Activated CD8-positive, alpha-beta T cell treated with anti-CD3 and anti-CD28 coated beads, Interleukin-2, amount 10 ng/mL, durations not matched to agents 7 days and 5 days (primary cell): ENCODE results near the gene SLC30A5. TPM values are rescaled to one million over a fixed set of nuclear protein-coding genes. Genes with fewer than 3 reads are reported as not detected.
"Not testable (repeated sequence)": the region's sequence is repeated elsewhere in the genome, so short reads cannot be mapped to it uniquely, and the experiment has no call there.

Source experiments
- ATAC-seq: fragments of 150-1000 bp; cut with Tn5 transposase; one replicate; pipeline ENCODE4 v1.10.0; 2021; ENCODE audit warnings: moderate library complexity
- CTCF ChIA-PET: fragments of 350-600 bp; sonication (Branson Sonifier 250); formaldehyde crosslinking; loops from one replicate; lab custom pipeline; 2021; ENCODE audit warnings: antibody characterized with exemption; lab: Charles Lee
- POLR2A ChIA-PET: fragments of 350-600 bp; sonication (Branson Sonifier 250); formaldehyde crosslinking; loops from one replicate; lab custom pipeline; 2021; ENCODE audit warnings: antibody characterized with exemption; lab: Charles Lee
- DNase-seq: peaks from one replicate; pipeline ENCODE4 v3.0.0-alpha.2; 2020
- H3K27ac Mint-ChIP-seq: one replicate; pipeline ENCODE4 v1.8.0; 2021; ENCODE audit warnings: mild to moderate bottlenecking, mixed read lengths
- H3K27me3 Mint-ChIP-seq: one replicate; pipeline ENCODE4 v1.8.0; 2021; ENCODE audit warnings: low read depth, mixed read lengths
- H3K36me3 Mint-ChIP-seq: one replicate; pipeline ENCODE4 v1.8.0; 2021; ENCODE audit warnings: low read depth, mixed read lengths
- H3K4me1 Mint-ChIP-seq: one replicate; pipeline ENCODE4 v1.8.0; 2021; ENCODE audit warnings: low read depth, mixed read lengths
- H3K4me3 Mint-ChIP-seq: one replicate; pipeline ENCODE4 v1.8.0; 2021; ENCODE audit warnings: mild to moderate bottlenecking, mixed read lengths
- H3K9me3 Mint-ChIP-seq: one replicate; pipeline ENCODE4 v1.8.0; 2022; ENCODE audit warnings: mixed read lengths; ENCODE audit not compliant: insufficient read depth
- total RNA-seq, 2 experiments: library from RNA; stranded (reverse); gene quantifications; one replicate each; pipeline ENCODE4 v1.2.3, GENCODE V29; 2021

The SLC30A5 gene
- 10 to 100 TPM; 32.7 to 33.6 TPM for total RNA-seq

DNA sequence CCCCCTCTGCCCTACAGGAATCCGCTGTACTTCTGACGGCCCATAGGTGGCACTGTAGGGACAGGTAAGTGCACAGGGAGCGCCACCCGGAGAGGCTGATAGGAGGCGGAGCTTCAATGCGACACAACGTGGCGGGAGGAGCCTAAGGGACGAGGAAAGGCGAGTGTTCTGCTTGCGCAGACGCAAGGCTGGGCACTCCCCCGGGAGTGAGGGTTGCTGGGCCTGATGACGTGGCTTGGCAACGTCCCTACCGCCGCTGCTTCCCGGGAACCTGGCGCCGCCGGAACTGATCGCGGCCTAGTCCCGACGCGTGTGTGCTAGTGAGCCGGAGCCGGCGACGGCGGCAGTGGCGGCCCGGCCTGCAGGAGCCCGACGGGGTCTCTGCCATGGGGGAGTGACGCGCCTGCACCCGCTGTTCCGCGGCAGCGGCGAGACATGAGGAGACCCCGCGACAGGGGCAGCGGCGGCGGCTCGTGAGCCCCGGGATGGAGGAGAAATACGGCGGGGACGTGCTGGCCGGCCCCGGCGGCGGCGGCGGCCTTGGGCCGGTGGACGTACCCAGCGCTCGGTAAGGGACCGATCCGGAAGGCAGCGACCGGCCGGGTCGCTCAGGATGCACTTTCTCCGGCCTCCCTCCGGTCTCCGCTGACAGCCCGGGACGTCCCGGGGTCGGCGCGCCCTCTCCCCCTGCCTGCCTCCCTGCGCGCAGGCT is at the start of gene SLC30A5:
TSS of gene SLC30A5 (plus strand) at position 244 of the 712 bp plus-strand sequence. CDS start at position 486, 242 bp downstream.
- Mint-ChIP-seq H3K27ac (peak within 1 kb of the TSS; percentile 93), H3K36me3 (peaks cover 21% of the 10 kb centered on the region), H3K27me3 (no peaks in the 10 kb centered on the region), H3K4me1 (peaks cover 30% of the 10 kb centered on the region), H3K9me3 (no peaks in the 10 kb centered on the region), H3K4me3 (peak within 1 kb of the TSS; percentile 91)
- DNase-seq, result peak; percentile 100
- ChIA-PET CTCF (interaction anchor here (0.5 to 2.5 kb wide), 43 partner anchors 10 to 310 kb away, joined by 3 to 49 read pairs (median 4); partner anchors contain the start of genes AK6, CCDC125, CCNB1 and CENPH), POLR2A (interaction anchor here (0.7 to 2.0 kb wide), 6 partner anchors 9 to 285 kb away, joined by 3 to 14 read pairs (median 4); partner anchors contain the start of genes CCNB1 and CENPH)
- ATAC-seq, result peak; percentile 99

DNA sequence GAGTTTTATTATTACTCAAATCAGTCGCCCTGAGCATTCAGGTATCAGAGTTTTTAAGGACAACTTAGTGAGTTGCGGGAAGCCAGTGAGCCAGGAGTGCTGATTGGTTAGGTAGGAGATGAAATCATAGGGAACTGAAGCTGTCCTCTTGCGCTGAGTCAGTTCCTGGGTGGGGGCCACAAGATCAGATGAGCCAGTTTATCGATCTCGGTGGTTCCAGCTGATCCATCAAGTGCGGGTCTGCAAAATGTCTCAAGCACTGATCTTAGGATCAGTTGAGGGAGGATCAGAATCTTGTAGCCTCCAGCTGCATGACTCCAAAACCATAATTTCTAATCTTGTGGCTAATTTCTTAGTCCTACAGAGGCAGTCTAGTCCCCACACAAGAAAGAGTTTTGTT is 48.6 kb upstream of the SLC30A5 start:
- H3K36me3 Mint-ChIP-seq, POLR2A ChIA-PET, H3K4me3 Mint-ChIP-seq, H3K27ac Mint-ChIP-seq, H3K9me3 Mint-ChIP-seq, DNase-seq, H3K27me3 Mint-ChIP-seq, ATAC-seq: not testable (repeated sequence)
- CTCF ChIA-PET, result interaction anchor here (1.1 to 1.4 kb wide), 3 partner anchors 11 to 289 kb away, joined by 3 to 7 read pairs (median 4); partner anchors contain the start of gene SLC30A5
- peaks cover 11% of the 10 kb centered on the region for H3K4me1 Mint-ChIP-seq

DNA sequence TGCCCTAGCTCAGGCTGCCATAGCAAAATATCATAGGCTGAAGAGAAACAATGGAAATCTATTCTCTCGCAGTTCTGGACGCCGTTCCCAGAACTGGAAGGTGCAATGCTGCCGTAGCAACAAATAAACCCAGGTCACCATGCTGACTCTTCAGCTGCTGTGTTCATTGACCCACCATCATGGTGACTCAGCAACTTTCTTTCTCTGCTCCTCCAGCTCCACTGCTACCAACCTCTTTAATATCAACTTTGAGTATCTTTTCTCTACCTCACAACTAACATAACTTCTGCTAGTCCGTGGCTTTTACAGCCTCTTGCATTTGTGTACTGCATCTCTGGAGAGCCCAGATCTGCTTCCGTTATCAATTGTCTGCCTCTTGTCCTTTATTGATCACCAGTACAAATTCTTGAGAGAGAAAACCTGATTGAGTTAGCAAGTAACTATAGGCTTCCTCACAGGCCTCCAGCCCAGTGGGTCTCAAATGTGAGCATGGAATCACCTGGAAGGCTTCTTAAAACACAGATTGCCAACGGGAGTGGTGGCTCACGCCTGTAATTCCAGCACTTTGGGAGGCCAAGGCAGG is 47.3 kb upstream of the SLC30A5 start:
- no peak overlapping the region for H3K4me3 Mint-ChIP-seq
- POLR2A ChIA-PET, result no interaction called here
- no peak for ATAC-seq
- no peak overlapping the region for H3K27ac Mint-ChIP-seq
- CTCF ChIA-PET, result no interaction called here
- H3K36me3 Mint-ChIP-seq, result no peaks in the 10 kb centered on the region
- peaks cover 11% of the 10 kb centered on the region for H3K4me1 Mint-ChIP-seq
- peaks cover 3% of the 10 kb centered on the region for H3K27me3 Mint-ChIP-seq
- H3K9me3 Mint-ChIP-seq, result no peaks in the 10 kb centered on the region
- DNase-seq, result no peak

DNA sequence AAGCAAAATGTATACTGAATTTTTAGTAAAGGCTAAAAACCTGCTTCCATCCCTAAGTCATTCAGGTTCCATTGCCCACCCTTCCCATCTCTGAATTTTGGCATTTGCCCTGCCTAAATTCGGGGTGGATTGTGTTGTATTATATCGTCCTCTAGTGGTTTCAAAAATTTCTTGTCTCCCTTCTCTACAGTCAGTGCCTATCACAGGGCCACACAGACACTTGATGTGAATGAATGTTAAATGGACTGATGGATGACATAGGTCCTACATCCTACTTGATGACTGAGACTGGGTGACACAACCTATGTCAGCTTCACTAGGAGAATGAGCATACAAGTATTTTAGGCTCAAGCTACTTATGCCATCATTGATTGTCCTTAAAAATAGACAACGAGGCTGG is 45.6 kb upstream of the SLC30A5 start:
- no peaks in the 10 kb centered on the region for H3K9me3 Mint-ChIP-seq
- no peak for DNase-seq
- CTCF ChIA-PET, result interaction anchor here (0.6 to 1.3 kb wide), 3 partner anchors 37 to 607 kb away, joined by 3 read pairs; partner anchors contain the start of gene SLC30A5
- no peaks in the 10 kb centered on the region for H3K36me3 Mint-ChIP-seq
- H3K27ac Mint-ChIP-seq, result no peak overlapping the region
- POLR2A ChIA-PET, result no interaction called here
- no peak for ATAC-seq
- no peak overlapping the region for H3K4me3 Mint-ChIP-seq
- H3K4me1 Mint-ChIP-seq, result peaks cover 11% of the 10 kb centered on the region
- peaks cover 3% of the 10 kb centered on the region for H3K27me3 Mint-ChIP-seq

DNA sequence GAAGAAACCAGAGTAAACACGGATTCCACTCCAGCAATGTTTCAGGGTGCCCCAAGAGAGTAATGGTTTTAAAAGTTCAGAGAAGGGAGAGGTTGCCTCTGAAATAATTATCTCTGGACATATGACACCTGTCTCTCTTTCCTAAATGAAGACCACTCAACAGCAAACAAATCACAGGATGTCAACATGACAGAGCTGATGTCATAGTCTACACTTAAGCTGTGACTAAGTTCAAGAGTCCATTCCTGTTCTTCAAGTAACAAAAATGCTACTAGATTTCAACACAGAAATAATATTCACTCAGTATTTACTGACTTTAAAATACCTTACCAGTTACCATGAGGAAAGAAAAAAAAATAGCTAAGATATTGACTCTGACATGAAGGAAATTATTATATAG is 44.7 kb upstream of the SLC30A5 start:
- Mint-ChIP-seq H3K36me3 (no peaks in the 10 kb centered on the region), H3K9me3 (no peaks in the 10 kb centered on the region), H3K27ac (no peak overlapping the region), H3K4me1 (peaks cover 5% of the 10 kb centered on the region), H3K27me3 (peaks cover 3% of the 10 kb centered on the region), H3K4me3 (no peak overlapping the region)
- POLR2A ChIA-PET, result no interaction called here
- ATAC-seq (no peak), DNase-seq (no peak)
- CTCF ChIA-PET, result interaction anchor here (1.3 to 1.8 kb wide), 2 partner anchors 36 to 44 kb away, joined by 3 to 8 read pairs; partner anchors contain the start of gene SLC30A5

DNA sequence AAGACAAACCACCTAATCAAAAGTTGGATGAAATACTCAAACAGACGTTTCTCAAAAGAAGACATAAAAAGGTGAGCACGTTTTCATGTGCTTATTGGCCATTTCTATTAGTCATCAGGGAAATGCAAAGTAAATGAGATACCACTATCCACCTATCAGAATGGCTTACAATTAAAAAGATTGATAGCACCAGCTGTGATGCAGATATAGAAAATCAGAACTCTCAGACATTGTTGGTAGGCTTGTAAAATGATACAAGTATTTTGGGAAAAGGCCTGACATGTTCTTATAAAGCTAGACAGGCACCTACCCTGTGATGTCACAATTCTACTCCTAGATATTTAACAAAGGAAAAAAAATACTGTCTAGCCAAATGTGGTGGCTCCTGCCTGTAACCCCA is 44.0 kb upstream of the SLC30A5 start:
- Mint-ChIP-seq H3K4me3 (no peak overlapping the region), H3K27ac (no peak overlapping the region), H3K4me1 (peaks cover 5% of the 10 kb centered on the region), H3K36me3 (no peaks in the 10 kb centered on the region), H3K9me3 (no peaks in the 10 kb centered on the region), H3K27me3 (peaks cover 3% of the 10 kb centered on the region)
- DNase-seq (no peak), ATAC-seq (no peak)
- CTCF ChIA-PET, result interaction anchor here (1.8 kb wide), 1 partner anchor 44 kb away, joined by 8 read pairs; the partner anchor contains the start of gene SLC30A5
- POLR2A ChIA-PET, result no interaction called here

DNA sequence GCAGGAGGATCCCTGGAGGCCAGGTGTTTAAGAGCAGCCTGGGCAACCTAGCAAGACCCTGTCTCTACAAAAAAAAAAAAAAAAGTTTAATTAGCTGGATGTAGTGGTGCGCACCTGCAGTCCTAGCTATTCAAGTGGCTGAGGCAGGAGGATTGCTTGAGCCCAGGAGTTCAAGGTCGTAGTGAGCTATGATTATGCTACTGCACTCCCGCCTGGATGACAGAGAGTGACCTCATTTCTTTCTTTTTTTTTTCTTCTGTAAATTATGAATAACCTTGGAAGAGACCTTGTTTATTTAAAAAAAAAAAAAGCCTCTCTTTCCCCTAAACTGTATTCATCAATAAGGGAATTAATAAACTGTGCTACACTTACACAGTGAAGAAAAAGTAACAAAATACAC is 43.6 kb upstream of the SLC30A5 start:
- H3K27ac Mint-ChIP-seq, result no peak overlapping the region
- H3K4me3 Mint-ChIP-seq, result no peak overlapping the region
- H3K9me3 Mint-ChIP-seq, result no peaks in the 10 kb centered on the region
- CTCF ChIA-PET, result interaction anchor here (1.8 kb wide), 1 partner anchor 43 kb away, joined by 8 read pairs; the partner anchor contains the start of gene SLC30A5
- DNase-seq (no peak), ATAC-seq (no peak)
- H3K4me1 Mint-ChIP-seq, result peaks cover 5% of the 10 kb centered on the region
- no peaks in the 10 kb centered on the region for H3K36me3 Mint-ChIP-seq
- POLR2A ChIA-PET, result no interaction called here
- H3K27me3 Mint-ChIP-seq, result peaks cover 3% of the 10 kb centered on the region

DNA sequence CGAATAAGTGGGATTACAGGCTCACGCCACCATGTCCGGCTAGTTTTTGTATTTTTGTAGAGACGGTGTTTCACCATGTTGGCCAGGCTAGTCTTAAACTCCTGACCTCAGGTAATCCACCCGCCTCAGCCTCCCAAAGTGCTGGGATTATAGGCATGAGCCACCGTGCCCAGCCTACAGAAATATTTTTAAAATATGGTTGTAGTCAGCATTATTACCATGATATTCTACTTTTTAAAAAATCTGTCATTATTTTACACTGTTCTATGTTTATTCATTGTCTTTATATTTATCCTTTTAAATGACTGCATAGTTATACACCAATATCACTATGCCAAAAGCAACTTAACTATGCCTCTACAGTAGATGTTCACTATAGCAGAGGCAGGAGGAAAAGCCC is 41.6 kb upstream of the SLC30A5 start:
- Mint-ChIP-seq H3K9me3 (no peaks in the 10 kb centered on the region), H3K27me3 (peaks cover 3% of the 10 kb centered on the region), H3K4me1 (no peaks in the 10 kb centered on the region), H3K36me3 (no peaks in the 10 kb centered on the region), H3K4me3 (no peak overlapping the region), H3K27ac (no peak overlapping the region)
- ChIA-PET CTCF (no interaction called here), POLR2A (no interaction called here)
- ATAC-seq (no peak), DNase-seq (no peak)

DNA sequence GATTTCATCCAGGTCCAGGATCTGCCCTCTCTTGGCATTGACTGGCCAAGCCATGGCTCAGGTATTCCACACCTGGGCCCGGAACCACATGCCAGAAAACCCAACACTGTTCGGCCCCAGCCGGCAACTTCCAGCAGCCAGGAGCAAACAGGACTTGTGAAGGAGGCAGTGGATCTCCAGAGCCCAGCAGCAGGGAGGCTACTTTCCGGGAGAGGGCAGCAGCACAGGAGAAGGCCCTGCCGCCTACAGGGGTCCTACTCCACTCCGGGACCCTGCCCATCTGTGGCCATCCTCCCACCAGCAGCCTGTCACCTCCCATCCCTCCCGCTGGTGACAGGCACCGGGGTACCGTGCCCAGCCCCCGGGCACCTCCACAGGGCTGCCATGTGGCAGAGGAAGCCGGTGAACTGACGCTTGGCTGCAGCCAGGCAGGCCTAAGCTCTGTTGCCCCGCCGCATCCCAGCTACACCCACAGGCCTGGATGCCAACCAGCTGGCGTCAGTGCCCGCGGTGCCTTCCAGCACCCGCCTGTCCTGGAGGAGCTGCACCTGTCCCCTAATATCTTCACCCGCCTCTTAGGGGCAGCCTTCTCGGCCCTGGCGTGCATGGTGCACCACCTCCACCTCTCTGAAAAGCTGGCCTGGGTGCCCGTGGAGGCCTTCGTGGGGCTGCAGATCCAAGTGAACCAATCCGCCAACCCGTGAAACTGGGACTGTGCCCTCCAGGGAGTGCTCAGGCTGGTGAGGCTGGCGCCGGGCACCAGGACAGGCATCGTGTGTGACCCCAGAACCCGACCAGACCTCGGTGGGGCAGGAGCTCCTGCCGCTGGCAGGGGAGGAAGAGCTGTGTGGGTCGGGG is 18.9 kb upstream of the SLC30A5 start:
- no peaks in the 10 kb centered on the region for H3K36me3 Mint-ChIP-seq
- ChIA-PET POLR2A (no interaction called here), CTCF (no interaction called here)
- no peak for ATAC-seq
- H3K27ac Mint-ChIP-seq, result no peak overlapping the region
- H3K4me1 Mint-ChIP-seq, result peaks cover 5% of the 10 kb centered on the region
- no peak overlapping the region for H3K4me3 Mint-ChIP-seq
- no peaks in the 10 kb centered on the region for H3K9me3 Mint-ChIP-seq
- H3K27me3 Mint-ChIP-seq, result peaks cover 1% of the 10 kb centered on the region
- no peak for DNase-seq

DNA sequence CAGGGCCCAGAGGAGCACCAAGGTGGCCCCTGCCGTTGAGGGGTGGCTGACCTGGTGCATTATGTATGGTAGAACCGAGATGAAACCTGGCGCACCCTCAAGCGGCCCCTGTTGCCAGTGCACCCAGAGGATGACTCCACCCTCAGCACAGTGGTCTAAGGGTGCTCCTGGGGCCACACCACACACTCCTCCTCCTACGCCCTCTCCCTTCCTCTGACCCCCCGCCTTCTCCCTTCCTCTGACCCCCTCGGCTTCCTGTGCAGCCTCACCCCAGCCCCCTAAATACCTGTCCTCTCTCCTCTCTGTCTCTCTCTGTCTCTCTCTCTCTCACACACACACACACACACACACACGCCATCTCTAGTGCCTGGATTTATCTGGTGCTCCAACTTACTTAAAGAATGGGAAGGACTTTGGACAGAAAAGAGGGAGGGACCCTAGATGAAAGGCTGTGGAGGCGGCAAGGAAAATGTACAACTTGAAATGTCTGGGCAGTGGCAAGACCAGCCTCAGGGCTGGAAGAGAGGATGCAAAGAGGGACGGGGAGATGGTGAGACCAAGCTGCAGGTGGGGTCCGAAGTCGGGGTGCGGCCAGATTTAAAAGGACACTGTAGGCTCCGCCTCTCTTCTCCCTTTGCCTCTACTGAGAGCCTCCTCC is 18.2 kb upstream of the SLC30A5 start:
- H3K36me3 Mint-ChIP-seq, result no peaks in the 10 kb centered on the region
- ATAC-seq (no peak), DNase-seq (no peak)
- no peak overlapping the region for H3K4me3 Mint-ChIP-seq
- H3K9me3 Mint-ChIP-seq, result no peaks in the 10 kb centered on the region
- ChIA-PET POLR2A (no interaction called here), CTCF (no interaction called here)
- no peaks in the 10 kb centered on the region for H3K27me3 Mint-ChIP-seq
- no peak overlapping the region for H3K27ac Mint-ChIP-seq
- H3K4me1 Mint-ChIP-seq, result peaks cover 5% of the 10 kb centered on the region

DNA sequence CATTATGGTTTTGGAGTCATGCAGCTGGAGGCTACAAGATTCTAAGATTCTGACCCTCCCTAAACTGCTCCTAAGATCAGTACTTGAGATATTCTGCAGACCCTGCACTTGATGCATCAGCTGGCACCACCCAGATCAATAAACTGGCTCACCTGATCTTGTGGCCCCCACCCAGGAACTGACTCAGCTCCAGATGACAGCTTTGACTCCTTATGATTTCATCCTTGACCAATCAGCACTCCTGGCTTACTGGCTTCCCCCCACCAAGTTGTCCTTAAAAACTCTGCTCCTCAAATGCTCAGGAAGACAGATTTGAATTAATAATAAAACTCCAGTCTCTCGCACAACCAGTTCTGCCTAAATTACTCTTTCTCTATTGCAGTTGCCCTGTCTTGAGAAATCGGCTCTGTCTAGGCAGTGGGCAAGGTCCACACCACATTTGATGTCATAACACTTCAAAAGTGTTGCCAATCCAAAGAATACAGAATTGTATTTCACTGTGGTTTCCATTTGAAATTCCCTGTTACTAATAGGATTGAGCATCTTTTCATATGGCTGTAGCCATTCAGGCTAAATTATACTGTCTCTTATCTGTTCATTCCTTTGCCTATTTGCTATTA is 14.8 kb upstream of the SLC30A5 start:
- Mint-ChIP-seq H3K27ac (no peak overlapping the region), H3K27me3 (no peaks in the 10 kb centered on the region), H3K36me3 (no peaks in the 10 kb centered on the region), H3K9me3 (no peaks in the 10 kb centered on the region), H3K4me3 (no peak overlapping the region), H3K4me1 (peaks cover 11% of the 10 kb centered on the region)
- ChIA-PET POLR2A (no interaction called here), CTCF (no interaction called here)
- ATAC-seq, result no peak
- no peak for DNase-seq
